ENCODE measurements around the gene METAP1. TPM values are rescaled to one million over a fixed set of nuclear protein-coding genes. Genes with fewer than 3 reads are reported as not detected.

The METAP1 gene
- total and polyA plus RNA-seq, 2 of the 8 experiments (the other 6 are each of a cell fraction or from before 2014, with no cell fraction given): 50.6 to 85.2 TPM

- no peak overlapping the region for H4K8ac ChIP-seq (ENCODE audit: extremely low read depth, insufficient read depth, low read length)
- WGBS, 2 experiments (ENCODE audit: extremely low coverage in 1 of 2, insufficient coverage in 1 of 2, insufficient read length in 1 of 2, insufficient replicate concordance in 2 of 2, low coverage in 1 of 2, low lambda C conversion rate in 2 of 2, missing lambda C conversion rate in 1 of 2): 95% methylated on average over 8 of the region's 8 CpGs; no CpG with 5 or more reads in 1 of the 2 experiments
- peaks cover 9 to 41% (median 22%) of the 10 kb centered on the region in 4 experiments for H3K36me3 ChIP-seq (ENCODE audit: control insufficient read depth in 2 of 4, insufficient read depth in 4 of 4, low read length in 3 of 4)
- H3K18ac ChIP-seq (ENCODE audit: extremely low read depth, low read length): no peak overlapping the region
- no peak overlapping the region for H2BK12ac ChIP-seq (ENCODE audit: low read depth, low read length)
- no peaks in the 10 kb centered on the region for H3K79me2 ChIP-seq (ENCODE audit: control insufficient read depth in 1 of 2, insufficient read depth in 2 of 2, low read length in 2 of 2)
- H4K20me1 ChIP-seq (replicated peaks in 1 of 2; ENCODE audit: control insufficient read depth in 1 of 2, insufficient read depth in 2 of 2, low read length in 2 of 2): no peaks in the 10 kb centered on the region
- H3K14ac ChIP-seq (ENCODE audit: insufficient read length): no peak overlapping the region
- H3K79me1 ChIP-seq (ENCODE audit: low read depth, low read length): no peaks in the 10 kb centered on the region
- H2BK120ac ChIP-seq (replicated peaks; ENCODE audit: low read depth, low read length): no peak overlapping the region
- H4K91ac ChIP-seq (replicated peaks; ENCODE audit: insufficient read length, low read length): no peak overlapping the region
- CTCF ChIA-PET (ENCODE audit: partially characterized antibody): interaction anchor here (0.9 kb wide), 1 partner anchor 119 kb away, joined by 3 read pairs; no protein-coding TSS in a partner anchor
- H3K4me1 ChIP-seq (replicated peaks in 1 of 4; ENCODE audit: control insufficient read depth in 3 of 4, insufficient read depth in 4 of 4, low read length in 3 of 4): no peaks in the 10 kb centered on the region
- POLR2A ChIA-PET (ENCODE audit: partially characterized antibody): interaction anchor here (0.9 kb wide), 1 partner anchor 20 kb away, joined by 3 read pairs; no protein-coding TSS in a partner anchor
- no peak overlapping the region for H3K9ac ChIP-seq (replicated peaks in 1 of 4; ENCODE audit: extremely low read depth in 1 of 4, low read depth in 3 of 4, low read length in 3 of 4)
- no peak overlapping the region for H2BK15ac ChIP-seq (ENCODE audit: low read length)
- no peak overlapping the region for H4K5ac ChIP-seq (ENCODE audit: insufficient read length, low read depth, low read length)
- H2AK5ac ChIP-seq (ENCODE audit: low read depth, low read length): no peak overlapping the region
- no peaks in the 10 kb centered on the region for H3K27me3 ChIP-seq (replicated peaks in 1 of 4; ENCODE audit: control insufficient read depth in 3 of 4, extremely low read depth in 1 of 4, insufficient read depth in 3 of 4, low read length in 3 of 4)
- H3K4ac ChIP-seq (replicated peaks; ENCODE audit: insufficient read length, low read depth, low read length): no peak overlapping the region
- H3K23me2 ChIP-seq (ENCODE audit: low read depth, low read length): no peaks in the 10 kb centered on the region
- FAIRE-seq (no peak), DNase-seq (ENCODE audit: low read depth in 1 of 2, low spot score in 2 of 2) (no peak)
- no peak overlapping the region for H3K4me2 ChIP-seq (ENCODE audit: insufficient read depth in 1 of 2, low read depth in 2 of 2, low read length in 2 of 2)
- no peak overlapping the region for H3K56ac ChIP-seq (replicated peaks; ENCODE audit: insufficient read length, low read depth, low read length)
- H3K9me3 ChIP-seq (ENCODE audit: insufficient read depth in 2 of 2, low read depth in 1 of 2, low read length in 1 of 2): no peaks in the 10 kb centered on the region
- no peak overlapping the region for H2AFZ ChIP-seq (ENCODE audit: low read length)
- no peak overlapping the region for H2BK5ac ChIP-seq (ENCODE audit: low read depth, low read length)
- no peak overlapping the region for H2BK20ac ChIP-seq (ENCODE audit: low read length)
- no peak overlapping the region for H3K27ac ChIP-seq (ENCODE audit: low read depth, low read length)
- no peak overlapping the region for H3K23ac ChIP-seq (ENCODE audit: insufficient read length)
- no peak for TF ChIP-seq ASH2L (IDR thresholded peaks at IDR 0.05; ENCODE audit: low read length)
- no peak for TF ChIP-seq TAF1 (IDR thresholded peaks at IDR 0.05; ENCODE audit: low read depth, low read length)
- no peak for TF ChIP-seq SAP30 (IDR thresholded peaks at IDR 0.05; ENCODE audit: insufficient read depth, insufficient replicate concordance, low read length)
- TF ChIP-seq TCF12 (IDR thresholded peaks at IDR 0.05; ENCODE audit: low read depth, low read length): no peak
- TF ChIP-seq EGR1 (IDR thresholded peaks at IDR 0.05; ENCODE audit: borderline replicate concordance, low read depth, low read length): no peak
- no peak for TF ChIP-seq EZH2 (IDR thresholded peaks at IDR 0.05; ENCODE audit: low read depth, low read length, severe bottlenecking)
- no peak for TF ChIP-seq PHF8 (conservative IDR thresholded peaks at IDR 0.05; ENCODE audit: low read depth, low read length)
- TF ChIP-seq GTF2F1 (IDR thresholded peaks at IDR 0.05; ENCODE audit: borderline replicate concordance, low read depth, low read length): no peak
- no peak overlapping the region for H3K4me3 ChIP-seq (ENCODE audit: extremely low read depth in 1 of 4, insufficient read depth in 2 of 4, low read depth in 3 of 4, low read length in 4 of 4)
Observed at GRCh38 chr4:99061048-99061700, 65.7 kb downstream of the METAP1 start.
